ENCODE measurements around the gene MATN4. TPM values are rescaled to one million over a fixed set of nuclear protein-coding genes. Genes with fewer than 3 reads are reported as not detected.

MATN4 gene
- total RNA-seq, 2 experiments from 2014 or later, result 0.38 TPM; not detected in 1

- Histone ChIP-seq H3K36me3 (ENCODE audit: insufficient read depth, low read length) (no peaks in the 10 kb centered on the region), H3K9me3 (ENCODE audit: low read length) (no peaks in the 10 kb centered on the region), H3K79me2 (ENCODE audit: insufficient read depth, low read depth, low read length) (no peaks in the 10 kb centered on the region), H3K9me2 (ENCODE audit: insufficient read depth, low read length) (no peaks in the 10 kb centered on the region), H4K20me1 (ENCODE audit: insufficient read depth, low read length) (no peaks in the 10 kb centered on the region), H3K27ac (ENCODE audit: low read depth, low read length, poor library complexity, severe bottlenecking) (no peak overlapping the region), H3K4me3 (ENCODE audit: low read depth, low read length, poor library complexity, severe bottlenecking) (no peak overlapping the region), H2AFZ (ENCODE audit: low read length) (no peak overlapping the region), H3K4me1 (ENCODE audit: insufficient read depth, low read length, poor library complexity, severe bottlenecking) (no peaks in the 10 kb centered on the region), H3K4me2 (ENCODE audit: low read length) (no peak overlapping the region)
- no peak for DNase-seq (ENCODE audit: low spot score)
- ChIA-PET CTCF (ENCODE audit: unreplicated experiment) (no interaction called here), POLR2A (no interaction called here)
- TF ChIP-seq CTCF (conservative IDR thresholded peaks at IDR 0.05; ENCODE audit: low read length) (no peak), EZH2phosphoT487 (IDR thresholded peaks at IDR 0.05; ENCODE audit: borderline replicate concordance, low read depth, low read length) (no peak)
- intact Hi-C loops (cut with micrococcal nuclease; ENCODE audit: unreplicated experiment), result no loop called here
- BruUV-seq (replicated peaks), result no TSS peak
These were observed 50.4 kb downstream of the MATN4 start for GRCh38 chr20:45257711-45258110.

- no TSS peak for BruUV-seq (replicated peaks)
- H3K9me3 ChIP-seq (ENCODE audit: low read length), result no peaks in the 10 kb centered on the region
- H4K20me1 ChIP-seq (ENCODE audit: insufficient read depth, low read length), result no peaks in the 10 kb centered on the region
- no peak overlapping the region for H2AFZ ChIP-seq (ENCODE audit: low read length)
- TF ChIP-seq CTCF (conservative IDR thresholded peaks at IDR 0.05; ENCODE audit: low read length) (no peak), EZH2phosphoT487 (IDR thresholded peaks at IDR 0.05; ENCODE audit: borderline replicate concordance, low read depth, low read length) (no peak)
- no peaks in the 10 kb centered on the region for H3K36me3 ChIP-seq (ENCODE audit: insufficient read depth, low read length)
- no peaks in the 10 kb centered on the region for H3K9me2 ChIP-seq (ENCODE audit: insufficient read depth, low read length)
- ChIA-PET POLR2A (no interaction called here), CTCF (ENCODE audit: unreplicated experiment) (no interaction called here)
- H3K4me3 ChIP-seq (ENCODE audit: low read depth, low read length, poor library complexity, severe bottlenecking), result no peak overlapping the region
- no peaks in the 10 kb centered on the region for H3K79me2 ChIP-seq (ENCODE audit: insufficient read depth, low read depth, low read length)
- H3K4me2 ChIP-seq (ENCODE audit: low read length), result no peak overlapping the region
- no peaks in the 10 kb centered on the region for H3K4me1 ChIP-seq (ENCODE audit: insufficient read depth, low read length, poor library complexity, severe bottlenecking)
- H3K27ac ChIP-seq (ENCODE audit: low read depth, low read length, poor library complexity, severe bottlenecking), result no peak overlapping the region
- DNase-seq (ENCODE audit: low spot score), result no peak
- intact Hi-C loops (cut with micrococcal nuclease; ENCODE audit: unreplicated experiment), result no loop called here
These were observed 50.9 kb downstream of the MATN4 start for GRCh38 chr20:45257161-45257560.

GRCh38 chr20:45254383-45255262 lies 53.5 kb downstream of the MATN4 start, which contains the start of gene SLPI:
Gene SLPI (minus strand): TSS chr20:45254564. CDS start chr20:45254543, 21 bp downstream.
- Histone ChIP-seq H3K4me3 (ENCODE audit: low read depth, low read length, poor library complexity, severe bottlenecking) (no peak within 1 kb of the TSS), H2AFZ (ENCODE audit: low read length) (no peak within 1 kb of the TSS), H3K36me3 (ENCODE audit: insufficient read depth, low read length) (no peaks in the 10 kb centered on the region), H3K79me2 (ENCODE audit: insufficient read depth, low read depth, low read length) (no peaks in the 10 kb centered on the region), H3K4me1 (ENCODE audit: insufficient read depth, low read length, poor library complexity, severe bottlenecking) (no peaks in the 10 kb centered on the region), H3K9me2 (ENCODE audit: insufficient read depth, low read length) (no peaks in the 10 kb centered on the region), H3K9me3 (ENCODE audit: low read length) (no peaks in the 10 kb centered on the region), H3K27ac (ENCODE audit: low read depth, low read length, poor library complexity, severe bottlenecking) (no peak within 1 kb of the TSS), H4K20me1 (ENCODE audit: insufficient read depth, low read length) (no peaks in the 10 kb centered on the region), H3K4me2 (ENCODE audit: low read length) (no peak within 1 kb of the TSS)
- POLR2A ChIA-PET, result no interaction called here
- intact Hi-C loops (cut with micrococcal nuclease; ENCODE audit: unreplicated experiment), result no loop called here
- BruUV-seq (replicated peaks), result no TSS peak
- TF ChIP-seq CTCF (conservative IDR thresholded peaks at IDR 0.05; ENCODE audit: low read length) (no peak), EZH2phosphoT487 (IDR thresholded peaks at IDR 0.05; ENCODE audit: borderline replicate concordance, low read depth, low read length) (no peak)
- CTCF ChIA-PET (ENCODE audit: unreplicated experiment), result no interaction called here
- no peak for DNase-seq (ENCODE audit: low spot score)
